ENCODE results near the gene ARRDC2. TPM values are rescaled to one million over a fixed set of nuclear protein-coding genes. Genes with fewer than 3 reads are reported as not detected.

ARRDC2 gene
- total and polyA plus RNA-seq, 4 donors: 40.6 to 104 (median 71.5) TPM

DNA sequence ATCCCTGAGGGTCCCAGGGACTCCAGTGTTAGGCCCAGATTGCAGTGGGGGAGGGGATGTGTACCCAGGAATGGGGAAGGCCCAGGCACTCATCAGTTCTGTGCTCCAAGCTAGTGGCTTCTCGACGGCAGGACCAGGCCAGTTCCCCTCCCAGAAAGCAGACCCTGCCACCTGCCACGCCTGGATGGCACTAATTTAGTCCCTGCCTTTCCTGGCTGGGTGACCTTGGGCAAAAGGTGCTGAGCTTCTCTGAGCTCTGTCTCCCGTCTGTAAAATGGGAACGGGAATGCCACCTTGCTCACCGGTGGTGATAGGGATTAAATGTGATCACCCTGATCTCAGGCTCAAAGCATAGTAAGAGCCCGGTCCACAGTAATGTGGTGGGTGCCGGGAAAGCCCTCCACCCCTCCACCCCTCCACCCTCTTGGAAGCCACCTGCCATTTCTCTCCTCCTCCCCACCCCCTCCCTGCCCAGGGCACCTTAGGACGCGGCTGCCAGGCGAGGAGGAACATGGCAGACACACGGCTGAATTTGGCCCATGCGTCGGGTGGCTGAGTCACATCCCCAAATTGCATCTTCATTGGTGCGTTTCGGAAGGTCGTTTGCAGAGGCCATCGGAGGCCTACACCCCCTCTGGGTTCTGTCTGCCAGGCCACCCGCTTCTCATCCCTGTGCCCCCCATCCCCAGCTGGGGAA, 38.7 kb upstream of the ARRDC2 start:
- no peaks in the 10 kb centered on the region for H3K4me1 ChIP-seq (ENCODE audit: control insufficient read depth in 1 of 2, insufficient read depth in 2 of 2, low read length in 2 of 2)
- 82 to 86% methylated on average over 19 of the region's 19 CpGs for WGBS, 2 donors
- H3K9me3 ChIP-seq (ENCODE audit: control insufficient read depth, low read length): no peaks in the 10 kb centered on the region
- intact Hi-C loops (cut with DNase I): no loop called here
- no peak for DNase-seq
- H3K27me3 ChIP-seq (ENCODE audit: control insufficient read depth in 1 of 2, insufficient read depth in 2 of 2, low read length in 1 of 2): peaks cover 0 to under 1% of the 10 kb centered on the region in 2 donors
- H3K4me3 ChIP-seq (ENCODE audit: low read length in 2 of 2): no peak overlapping the region
- no peak overlapping the region for H3K27ac ChIP-seq (ENCODE audit: low read depth in 1 of 2, low read length in 2 of 2)
- no peak for ATAC-seq (ENCODE audit: low FRiP score)
- H3K36me3 ChIP-seq (ENCODE audit: control insufficient read depth in 1 of 2, insufficient read depth in 2 of 2, low read length in 1 of 2): no peaks in the 10 kb centered on the region

DNA sequence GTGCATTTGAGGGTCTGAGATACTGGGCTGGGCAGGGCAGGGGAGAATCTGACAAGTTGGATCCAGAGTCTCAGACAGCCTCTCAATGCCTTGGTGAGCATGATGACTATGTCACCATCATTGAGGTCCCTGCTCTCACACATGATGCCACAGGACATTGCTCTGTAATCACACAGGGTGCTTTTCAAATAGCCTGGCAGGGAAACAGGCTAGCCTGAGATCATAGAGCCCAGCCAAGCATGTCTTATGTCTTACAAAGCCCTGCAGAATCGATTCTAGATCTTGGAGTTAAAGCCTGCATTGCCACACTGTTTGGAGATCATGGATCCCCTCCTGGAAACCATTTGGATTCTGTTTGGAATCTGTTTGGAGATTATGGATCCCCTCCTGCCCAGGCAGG, 35.7 kb upstream of the ARRDC2 start:
- Histone ChIP-seq H3K9me3 (ENCODE audit: control insufficient read depth, low read length) (no peaks in the 10 kb centered on the region), H3K4me1 (ENCODE audit: control insufficient read depth in 1 of 2, insufficient read depth in 2 of 2, low read length in 2 of 2) (no peaks in the 10 kb centered on the region), H3K36me3 (ENCODE audit: control insufficient read depth in 1 of 2, insufficient read depth in 2 of 2, low read length in 1 of 2) (no peaks in the 10 kb centered on the region), H3K27me3 (ENCODE audit: control insufficient read depth in 1 of 2, insufficient read depth in 2 of 2, low read length in 1 of 2) (no peaks in the 10 kb centered on the region), H3K4me3 (ENCODE audit: low read length in 2 of 2) (no peak overlapping the region), H3K27ac (ENCODE audit: low read depth in 1 of 2, low read length in 2 of 2) (no peak overlapping the region)
- DNase-seq (no peak), ATAC-seq (ENCODE audit: low FRiP score) (no peak)
- intact Hi-C loops (cut with DNase I): no loop called here
- WGBS, 2 donors: 55 to 62% methylated on average over 1 of the region's 1 CpG

DNA sequence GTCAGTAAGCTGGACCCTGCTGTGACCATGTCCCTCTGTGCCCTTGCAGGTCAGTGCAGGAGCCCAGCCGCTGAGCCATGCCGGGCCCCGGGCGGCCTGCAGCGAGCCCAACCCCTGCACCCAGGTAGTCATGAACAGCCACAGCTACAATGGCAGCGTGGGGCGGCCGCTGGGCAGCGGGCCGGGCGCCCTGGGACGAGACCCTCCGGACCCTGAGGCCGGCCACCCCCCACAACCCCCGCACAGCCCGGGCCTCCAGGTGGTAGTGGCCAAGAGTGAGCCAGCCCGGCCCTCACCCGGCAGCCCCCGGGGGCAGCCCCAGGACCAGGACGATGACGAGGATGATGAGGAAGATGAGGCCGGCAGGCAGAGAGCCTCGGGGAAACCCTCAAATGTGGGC, 34.2 kb upstream of the ARRDC2 start:
- H3K27me3 ChIP-seq (ENCODE audit: control insufficient read depth in 1 of 2, insufficient read depth in 2 of 2, low read length in 1 of 2): no peaks in the 10 kb centered on the region
- no peak overlapping the region for H3K4me3 ChIP-seq (ENCODE audit: low read length in 2 of 2)
- no peaks in the 10 kb centered on the region for H3K4me1 ChIP-seq (ENCODE audit: control insufficient read depth in 1 of 2, insufficient read depth in 2 of 2, low read length in 2 of 2)
- no peak for DNase-seq
- H3K36me3 ChIP-seq (ENCODE audit: control insufficient read depth in 1 of 2, insufficient read depth in 2 of 2, low read length in 1 of 2): no peaks in the 10 kb centered on the region
- H3K9me3 ChIP-seq (ENCODE audit: control insufficient read depth, low read length): no peaks in the 10 kb centered on the region
- no peak for ATAC-seq (ENCODE audit: low FRiP score)
- intact Hi-C loops (cut with DNase I): no loop called here
- no peak overlapping the region for H3K27ac ChIP-seq (ENCODE audit: low read depth in 1 of 2, low read length in 2 of 2)
- 92 to 93% methylated on average over 22 to 23 of the region's 23 CpGs for WGBS, 2 donors

DNA sequence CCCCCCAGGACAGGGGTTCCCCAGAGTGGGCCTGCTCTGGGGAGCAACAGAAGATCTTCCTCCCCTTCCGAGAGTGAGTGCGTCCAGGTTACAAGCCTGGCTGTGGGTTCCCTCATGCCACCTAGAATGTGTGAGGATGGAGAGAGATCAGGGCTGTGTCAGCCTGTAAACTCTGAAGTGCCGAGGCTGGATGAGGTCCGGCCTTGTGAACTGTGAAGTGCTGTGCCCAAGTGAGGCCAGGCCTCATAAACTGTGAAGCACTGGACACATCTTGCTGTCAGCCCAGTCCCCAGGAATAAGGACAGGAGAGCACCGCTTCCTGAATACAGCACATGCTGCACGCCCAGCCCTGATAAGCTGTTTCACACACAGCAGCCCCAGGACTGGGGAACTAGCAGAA, 33.4 kb upstream of the ARRDC2 start:
- no peaks in the 10 kb centered on the region for H3K36me3 ChIP-seq (ENCODE audit: control insufficient read depth in 1 of 2, insufficient read depth in 2 of 2, low read length in 1 of 2)
- DNase-seq: no peak
- ATAC-seq (ENCODE audit: low FRiP score): no peak
- no peaks in the 10 kb centered on the region for H3K4me1 ChIP-seq (ENCODE audit: control insufficient read depth in 1 of 2, insufficient read depth in 2 of 2, low read length in 2 of 2)
- no peaks in the 10 kb centered on the region for H3K9me3 ChIP-seq (ENCODE audit: control insufficient read depth, low read length)
- WGBS, 2 donors: 84 to 86% methylated on average over 6 of the region's 6 CpGs
- no peak overlapping the region for H3K27ac ChIP-seq (ENCODE audit: low read depth in 1 of 2, low read length in 2 of 2)
- H3K27me3 ChIP-seq (ENCODE audit: control insufficient read depth in 1 of 2, insufficient read depth in 2 of 2, low read length in 1 of 2): no peaks in the 10 kb centered on the region
- intact Hi-C loops (cut with DNase I): no loop called here
- no peak overlapping the region for H3K4me3 ChIP-seq (ENCODE audit: low read length in 2 of 2)

DNA sequence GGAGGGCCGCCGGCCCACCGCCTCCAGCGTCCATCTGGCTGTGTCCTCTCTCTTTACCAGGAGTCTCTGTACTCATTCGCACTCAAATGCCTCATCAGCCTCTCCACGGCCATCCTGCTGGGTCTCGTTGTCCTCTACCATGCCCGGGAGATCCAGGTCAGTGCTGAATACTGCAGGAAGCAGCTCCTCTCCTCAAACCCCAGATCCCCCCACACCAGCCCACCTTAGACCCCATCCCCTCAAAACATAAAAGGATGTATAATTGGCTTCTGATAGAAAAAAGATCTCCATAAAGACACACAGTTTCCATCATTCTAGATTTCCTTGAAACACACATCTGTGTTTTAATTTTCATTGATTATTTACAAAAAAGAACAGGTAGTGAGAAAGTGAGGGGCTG, 32.9 kb upstream of the ARRDC2 start:
- H3K27me3 ChIP-seq (ENCODE audit: control insufficient read depth in 1 of 2, insufficient read depth in 2 of 2, low read length in 1 of 2): no peaks in the 10 kb centered on the region
- no peaks in the 10 kb centered on the region for H3K36me3 ChIP-seq (ENCODE audit: control insufficient read depth in 1 of 2, insufficient read depth in 2 of 2, low read length in 1 of 2)
- no peak overlapping the region for H3K4me3 ChIP-seq (ENCODE audit: low read length in 2 of 2)
- intact Hi-C loops (cut with DNase I): no loop called here
- 78 to 85% methylated on average over 8 of the region's 8 CpGs for WGBS, 2 donors
- ATAC-seq (ENCODE audit: low FRiP score) (no peak), DNase-seq (no peak)
- no peak overlapping the region for H3K27ac ChIP-seq (ENCODE audit: low read depth in 1 of 2, low read length in 2 of 2)
- no peaks in the 10 kb centered on the region for H3K9me3 ChIP-seq (ENCODE audit: control insufficient read depth, low read length)
- no peaks in the 10 kb centered on the region for H3K4me1 ChIP-seq (ENCODE audit: control insufficient read depth in 1 of 2, insufficient read depth in 2 of 2, low read length in 2 of 2)

DNA sequence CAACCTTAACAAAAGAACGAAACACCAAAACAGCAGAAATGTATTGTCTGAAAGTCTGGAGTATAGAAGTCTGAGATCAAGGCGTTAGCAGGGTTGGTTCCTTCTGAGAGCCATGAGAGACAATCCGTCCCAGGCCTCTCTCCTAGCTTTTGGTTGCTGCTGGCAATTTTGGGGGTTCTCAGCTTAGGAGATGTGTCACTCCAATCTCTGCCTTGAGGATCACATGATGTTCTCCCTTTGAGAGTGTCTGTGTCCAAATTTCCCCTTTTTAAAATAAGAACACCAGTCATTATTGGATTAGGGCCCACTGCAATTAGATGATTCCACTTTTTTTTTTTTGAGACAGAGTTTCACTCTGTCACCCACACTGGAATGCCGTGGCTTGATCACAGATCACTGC, 30.9 kb upstream of the ARRDC2 start:
- no peak for ATAC-seq (ENCODE audit: low FRiP score)
- no peak for DNase-seq
- H3K27me3 ChIP-seq (ENCODE audit: control insufficient read depth in 1 of 2, insufficient read depth in 2 of 2, low read length in 1 of 2): no peaks in the 10 kb centered on the region
- no peaks in the 10 kb centered on the region for H3K36me3 ChIP-seq (ENCODE audit: control insufficient read depth in 1 of 2, insufficient read depth in 2 of 2, low read length in 1 of 2)
- H3K27ac ChIP-seq (ENCODE audit: low read depth in 1 of 2, low read length in 2 of 2): no peak overlapping the region
- 80 to 91% methylated on average over 4 of the region's 4 CpGs for WGBS, 2 donors
- H3K4me1 ChIP-seq (ENCODE audit: control insufficient read depth in 1 of 2, insufficient read depth in 2 of 2, low read length in 2 of 2): no peaks in the 10 kb centered on the region
- H3K4me3 ChIP-seq (ENCODE audit: low read length in 2 of 2): no peak overlapping the region
- intact Hi-C loops (cut with DNase I): no loop called here
- no peaks in the 10 kb centered on the region for H3K9me3 ChIP-seq (ENCODE audit: control insufficient read depth, low read length)

DNA sequence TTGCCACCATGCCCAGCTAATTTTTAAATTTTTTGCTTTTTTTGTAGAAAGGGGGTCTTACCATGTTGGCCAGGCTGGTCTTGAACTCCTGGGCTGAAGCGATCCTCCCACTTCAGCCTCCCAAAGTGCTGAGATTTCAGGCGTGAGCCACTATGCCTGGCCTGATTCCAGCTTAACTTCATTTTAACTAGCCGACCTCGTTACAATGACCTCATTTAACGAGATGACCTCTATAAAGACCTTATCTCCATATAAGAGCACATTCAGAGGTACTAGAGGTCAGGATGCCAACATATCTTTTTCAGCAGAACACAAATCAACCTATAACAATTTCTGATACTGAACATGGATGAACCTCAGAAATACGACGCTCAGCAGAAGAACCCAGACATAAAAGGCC, 30.5 kb upstream of the ARRDC2 start:
- Histone ChIP-seq H3K27ac (ENCODE audit: low read depth in 1 of 2, low read length in 2 of 2) (no peak overlapping the region), H3K9me3 (ENCODE audit: control insufficient read depth, low read length) (no peaks in the 10 kb centered on the region), H3K4me1 (ENCODE audit: control insufficient read depth in 1 of 2, insufficient read depth in 2 of 2, low read length in 2 of 2) (no peaks in the 10 kb centered on the region), H3K4me3 (ENCODE audit: low read length in 2 of 2) (no peak overlapping the region), H3K27me3 (ENCODE audit: control insufficient read depth in 1 of 2, insufficient read depth in 2 of 2, low read length in 1 of 2) (no peaks in the 10 kb centered on the region), H3K36me3 (ENCODE audit: control insufficient read depth in 1 of 2, insufficient read depth in 2 of 2, low read length in 1 of 2) (no peaks in the 10 kb centered on the region)
- intact Hi-C loops (cut with DNase I): no loop called here
- DNase-seq (no peak), ATAC-seq (ENCODE audit: low FRiP score) (no peak)
- WGBS, 2 donors: 77 to 82% methylated on average over 7 of the region's 7 CpGs

DNA sequence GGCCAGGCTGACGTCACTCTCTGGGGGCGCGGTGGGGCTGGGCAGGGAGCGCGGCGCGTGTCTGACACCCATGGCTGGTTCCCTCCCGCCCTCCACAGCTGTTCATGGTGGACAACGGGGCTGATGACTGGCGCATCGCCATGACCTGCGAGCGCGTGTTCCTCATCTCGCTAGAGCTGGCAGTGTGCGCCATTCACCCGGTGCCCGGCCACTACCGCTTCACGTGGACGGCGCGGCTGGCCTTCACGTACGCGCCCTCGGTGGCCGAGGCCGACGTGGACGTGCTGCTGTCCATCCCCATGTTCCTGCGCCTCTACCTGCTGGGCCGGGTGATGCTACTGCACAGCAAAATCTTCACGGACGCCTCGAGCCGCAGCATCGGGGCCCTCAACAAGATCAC, 26.4 kb upstream of the ARRDC2 start:
- H3K27ac ChIP-seq (ENCODE audit: low read depth in 1 of 2, low read length in 2 of 2): no peak overlapping the region
- H3K4me1 ChIP-seq (ENCODE audit: control insufficient read depth in 1 of 2, insufficient read depth in 2 of 2, low read length in 2 of 2): no peaks in the 10 kb centered on the region
- H3K36me3 ChIP-seq (ENCODE audit: control insufficient read depth in 1 of 2, insufficient read depth in 2 of 2, low read length in 1 of 2): no peaks in the 10 kb centered on the region
- no peaks in the 10 kb centered on the region for H3K9me3 ChIP-seq (ENCODE audit: control insufficient read depth, low read length)
- H3K4me3 ChIP-seq (ENCODE audit: low read length in 2 of 2): no peak overlapping the region
- intact Hi-C loops (cut with DNase I): no loop called here
- no peaks in the 10 kb centered on the region for H3K27me3 ChIP-seq (ENCODE audit: control insufficient read depth in 1 of 2, insufficient read depth in 2 of 2, low read length in 1 of 2)
- ATAC-seq (ENCODE audit: low FRiP score) (no peak), DNase-seq (no peak)
- 93 to 94% methylated on average over 34 to 38 of the region's 38 CpGs for WGBS, 2 donors

DNA sequence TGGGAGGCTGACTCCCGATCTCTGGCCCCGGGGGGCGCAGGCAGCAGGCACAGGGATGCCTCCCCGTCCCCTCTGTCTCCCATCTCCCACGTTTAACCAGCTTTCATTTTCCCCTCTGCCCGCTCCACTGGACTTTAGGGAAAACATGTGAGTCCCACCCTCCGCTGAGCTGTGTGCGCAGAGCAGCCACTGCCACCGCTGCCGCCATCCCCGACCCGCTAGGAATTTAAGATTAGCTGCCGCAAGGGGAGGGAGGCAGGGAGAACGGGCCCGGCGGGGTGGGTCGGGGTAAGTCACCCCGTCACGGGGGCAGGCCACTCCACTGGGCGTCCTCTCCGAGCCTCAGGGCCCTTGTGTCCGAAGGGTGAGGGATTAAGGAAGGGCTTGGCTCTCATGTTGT, 25.5 kb upstream of the ARRDC2 start:
- no peak overlapping the region for H3K4me3 ChIP-seq (ENCODE audit: low read length in 2 of 2)
- intact Hi-C loops (cut with DNase I): no loop called here
- H3K27me3 ChIP-seq (ENCODE audit: control insufficient read depth in 1 of 2, insufficient read depth in 2 of 2, low read length in 1 of 2): no peaks in the 10 kb centered on the region
- no peak overlapping the region for H3K27ac ChIP-seq (ENCODE audit: low read depth in 1 of 2, low read length in 2 of 2)
- no peak for DNase-seq
- 70 to 82% methylated on average over 22 of the region's 22 CpGs for WGBS, 2 donors
- H3K4me1 ChIP-seq (ENCODE audit: control insufficient read depth in 1 of 2, insufficient read depth in 2 of 2, low read length in 2 of 2): no peaks in the 10 kb centered on the region
- ATAC-seq (ENCODE audit: low FRiP score): no peak
- H3K9me3 ChIP-seq (ENCODE audit: control insufficient read depth, low read length): no peaks in the 10 kb centered on the region
- no peaks in the 10 kb centered on the region for H3K36me3 ChIP-seq (ENCODE audit: control insufficient read depth in 1 of 2, insufficient read depth in 2 of 2, low read length in 1 of 2)

Data from aorta (tissue), 5 donors.